ENCODE results near the gene PMM2.

Gene PMM2

DNA sequence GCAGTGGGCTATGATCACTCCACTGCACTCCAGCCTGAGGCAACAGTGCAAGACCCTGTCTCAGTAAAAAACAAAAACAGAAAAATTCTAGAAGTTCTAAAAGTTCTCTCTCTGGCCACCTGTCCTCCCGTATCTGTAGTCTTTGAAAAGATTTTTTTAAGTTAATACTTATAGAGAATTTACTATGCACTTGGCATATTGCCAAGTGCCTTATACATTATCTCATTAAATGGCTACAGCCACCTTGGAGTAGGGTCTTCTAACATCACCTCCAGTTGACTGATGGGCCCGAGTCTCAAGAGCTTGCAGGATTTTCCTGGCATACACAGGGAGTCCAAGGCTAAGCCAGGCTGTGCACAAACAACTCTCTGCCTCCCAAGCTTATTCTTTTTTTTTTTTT is 44.9 kb upstream of the PMM2 start:
- no peak overlapping the region for H3K27ac ChIP-seq (replicated peaks)
- H3K4me3 ChIP-seq (replicated peaks; ENCODE audit: insufficient read depth, low read length), result no peak overlapping the region
- TF ChIP-seq GABPA (IDR thresholded peaks at IDR 0.05; ENCODE audit: low read depth), result no peak
- TF ChIP-seq, protein P1, sequence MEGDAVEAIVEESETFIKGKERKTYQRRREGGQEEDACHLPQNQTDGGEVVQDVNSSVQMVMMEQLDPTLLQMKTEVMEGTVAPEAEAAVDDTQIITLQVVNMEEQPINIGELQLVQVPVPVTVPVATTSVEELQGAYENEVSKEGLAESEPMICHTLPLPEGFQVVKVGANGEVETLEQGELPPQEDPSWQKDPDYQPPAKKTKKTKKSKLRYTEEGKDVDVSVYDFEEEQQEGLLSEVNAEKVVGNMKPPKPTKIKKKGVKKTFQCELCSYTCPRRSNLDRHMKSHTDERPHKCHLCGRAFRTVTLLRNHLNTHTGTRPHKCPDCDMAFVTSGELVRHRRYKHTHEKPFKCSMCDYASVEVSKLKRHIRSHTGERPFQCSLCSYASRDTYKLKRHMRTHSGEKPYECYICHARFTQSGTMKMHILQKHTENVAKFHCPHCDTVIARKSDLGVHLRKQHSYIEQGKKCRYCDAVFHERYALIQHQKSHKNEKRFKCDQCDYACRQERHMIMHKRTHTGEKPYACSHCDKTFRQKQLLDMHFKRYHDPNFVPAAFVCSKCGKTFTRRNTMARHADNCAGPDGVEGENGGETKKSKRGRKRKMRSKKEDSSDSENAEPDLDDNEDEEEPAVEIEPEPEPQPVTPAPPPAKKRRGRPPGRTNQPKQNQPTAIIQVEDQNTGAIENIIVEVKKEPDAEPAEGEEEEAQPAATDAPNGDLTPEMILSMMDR (IDR thresholded peaks at IDR 0.05; ENCODE audit: insufficient read depth, low read length), result no peak
- TF ChIP-seq, protein P2, sequence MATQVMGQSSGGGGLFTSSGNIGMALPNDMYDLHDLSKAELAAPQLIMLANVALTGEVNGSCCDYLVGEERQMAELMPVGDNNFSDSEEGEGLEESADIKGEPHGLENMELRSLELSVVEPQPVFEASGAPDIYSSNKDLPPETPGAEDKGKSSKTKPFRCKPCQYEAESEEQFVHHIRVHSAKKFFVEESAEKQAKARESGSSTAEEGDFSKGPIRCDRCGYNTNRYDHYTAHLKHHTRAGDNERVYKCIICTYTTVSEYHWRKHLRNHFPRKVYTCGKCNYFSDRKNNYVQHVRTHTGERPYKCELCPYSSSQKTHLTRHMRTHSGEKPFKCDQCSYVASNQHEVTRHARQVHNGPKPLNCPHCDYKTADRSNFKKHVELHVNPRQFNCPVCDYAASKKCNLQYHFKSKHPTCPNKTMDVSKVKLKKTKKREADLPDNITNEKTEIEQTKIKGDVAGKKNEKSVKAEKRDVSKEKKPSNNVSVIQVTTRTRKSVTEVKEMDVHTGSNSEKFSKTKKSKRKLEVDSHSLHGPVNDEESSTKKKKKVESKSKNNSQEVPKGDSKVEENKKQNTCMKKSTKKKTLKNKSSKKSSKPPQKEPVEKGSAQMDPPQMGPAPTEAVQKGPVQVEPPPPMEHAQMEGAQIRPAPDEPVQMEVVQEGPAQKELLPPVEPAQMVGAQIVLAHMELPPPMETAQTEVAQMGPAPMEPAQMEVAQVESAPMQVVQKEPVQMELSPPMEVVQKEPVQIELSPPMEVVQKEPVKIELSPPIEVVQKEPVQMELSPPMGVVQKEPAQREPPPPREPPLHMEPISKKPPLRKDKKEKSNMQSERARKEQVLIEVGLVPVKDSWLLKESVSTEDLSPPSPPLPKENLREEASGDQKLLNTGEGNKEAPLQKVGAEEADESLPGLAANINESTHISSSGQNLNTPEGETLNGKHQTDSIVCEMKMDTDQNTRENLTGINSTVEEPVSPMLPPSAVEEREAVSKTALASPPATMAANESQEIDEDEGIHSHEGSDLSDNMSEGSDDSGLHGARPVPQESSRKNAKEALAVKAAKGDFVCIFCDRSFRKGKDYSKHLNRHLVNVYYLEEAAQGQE (IDR thresholded peaks at IDR 0.05; ENCODE audit: insufficient replicate concordance, low read depth), result no peak
- no peak for TF ChIP-seq POLR2AphosphoS5 (IDR thresholded peaks at IDR 0.05; ENCODE audit: low read depth)
- TF ChIP-seq SPI1 (IDR thresholded peaks at IDR 0.05; ENCODE audit: borderline replicate concordance, low read depth), result no peak
- DNase-seq (ENCODE audit: low read depth in 1 of 2, low spot score in 1 of 2), result no peak
- no peaks in the 10 kb centered on the region for H3K27me3 ChIP-seq (ENCODE audit: insufficient read depth, poor library complexity, severe bottlenecking)

DNA sequence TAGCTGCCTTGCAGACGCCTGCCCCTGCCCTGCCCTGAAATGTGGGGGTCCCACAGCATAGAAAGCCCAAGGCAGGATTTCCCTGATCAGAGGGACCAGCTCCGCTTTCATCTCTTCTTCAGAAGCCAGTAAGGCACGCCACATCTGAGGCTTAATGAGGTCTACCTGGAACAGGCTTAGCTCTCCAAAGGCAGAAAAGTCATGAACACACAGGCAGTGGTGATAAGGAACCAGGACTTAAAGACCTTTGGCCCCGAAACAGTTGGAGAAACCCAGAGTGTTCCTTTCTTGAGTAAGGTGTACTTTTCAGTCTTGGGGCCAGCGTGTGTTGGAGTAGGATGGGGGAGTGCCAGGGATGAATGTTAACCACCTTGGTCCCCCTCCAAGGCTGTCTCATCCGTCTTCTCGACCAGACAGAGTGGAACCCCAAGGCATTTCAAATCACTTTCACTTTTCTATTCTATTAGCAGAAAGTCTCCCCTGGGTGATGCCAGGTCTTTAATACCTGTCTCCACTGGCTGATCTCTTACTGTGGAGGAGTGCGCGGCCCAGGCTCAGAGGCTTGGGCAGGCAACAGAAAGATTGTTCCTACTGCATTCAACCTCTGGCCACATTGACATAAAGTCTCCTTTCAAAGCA is 44.1 kb upstream of the PMM2 start:
- no peak for DNase-seq (ENCODE audit: low read depth in 1 of 2, low spot score in 1 of 2)

DNA sequence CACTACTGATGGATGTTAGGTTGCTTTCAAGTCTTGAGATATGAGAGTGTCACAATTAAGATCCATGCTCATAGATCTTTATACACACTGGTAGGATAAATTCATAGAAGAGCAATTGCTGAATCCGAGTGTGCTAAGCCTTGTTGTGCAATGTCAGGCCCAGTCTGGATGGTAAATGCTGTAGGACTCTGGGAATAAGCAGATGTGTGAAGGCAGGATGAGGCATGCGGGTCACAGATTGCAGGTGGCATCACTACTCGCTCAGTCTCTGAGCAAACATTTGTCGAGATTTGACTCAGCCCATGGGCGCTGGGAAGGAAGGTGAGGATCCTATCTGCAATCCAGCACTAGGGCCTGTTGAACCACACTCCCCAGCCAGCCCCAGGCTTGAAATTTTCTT is 40.9 kb upstream of the PMM2 start:
- no peak for DNase-seq (ENCODE audit: low read depth in 1 of 2, low spot score in 1 of 2)
- H3K27me3 ChIP-seq (ENCODE audit: insufficient read depth, poor library complexity, severe bottlenecking), result no peaks in the 10 kb centered on the region
- no peak overlapping the region for H3K27ac ChIP-seq (replicated peaks)
- no peak for TF ChIP-seq GABPA (IDR thresholded peaks at IDR 0.05; ENCODE audit: low read depth)
- TF ChIP-seq SPI1 (IDR thresholded peaks at IDR 0.05; ENCODE audit: borderline replicate concordance, low read depth), result no peak
- TF ChIP-seq, protein P2 (IDR thresholded peaks at IDR 0.05; ENCODE audit: insufficient replicate concordance, low read depth), result no peak
- TF ChIP-seq POLR2AphosphoS5 (IDR thresholded peaks at IDR 0.05; ENCODE audit: low read depth), result no peak
- TF ChIP-seq, protein P1 (IDR thresholded peaks at IDR 0.05; ENCODE audit: insufficient read depth, low read length), result no peak
- H3K4me3 ChIP-seq (replicated peaks; ENCODE audit: insufficient read depth, low read length), result no peak overlapping the region

More for the DNA sequence above, 44.1 kb upstream of the PMM2 start:
- Histone ChIP-seq H3K27me3 (ENCODE audit: insufficient read depth, poor library complexity, severe bottlenecking) (no peaks in the 10 kb centered on the region), H3K4me3 (replicated peaks; ENCODE audit: insufficient read depth, low read length) (no peak overlapping the region), H3K27ac (replicated peaks) (no peak overlapping the region)
- no peak for TF ChIP-seq POLR2AphosphoS5 (IDR thresholded peaks at IDR 0.05; ENCODE audit: low read depth)
- no peak for TF ChIP-seq GABPA (IDR thresholded peaks at IDR 0.05; ENCODE audit: low read depth)
- TF ChIP-seq, protein P2 (IDR thresholded peaks at IDR 0.05; ENCODE audit: insufficient replicate concordance, low read depth), result no peak
- TF ChIP-seq, protein P1 (IDR thresholded peaks at IDR 0.05; ENCODE audit: insufficient read depth, low read length), result no peak
- TF ChIP-seq SPI1 (IDR thresholded peaks at IDR 0.05; ENCODE audit: borderline replicate concordance, low read depth), result no peak

Data from HL-60 (cell line).